Osteocyte (in vitro differentiated cells): ENCODE results near the gene WBP2. TPM values are rescaled to one million over a fixed set of nuclear protein-coding genes. Genes with fewer than 3 reads are reported as not detected.

ENCODE experiments used
- DNase-seq: peaks from one replicate; pipeline ENCODE4 v3.0.0; 2021; ENCODE audit warnings: mixed read lengths; ENCODE audit not compliant: unreplicated experiment; ENCODE audit errors: extremely low spot score
- H3K27ac Mint-ChIP-seq: one replicate; pipeline ENCODE4 v1.8.0; 2021; ENCODE audit warnings: mild to moderate bottlenecking, mixed read lengths; ENCODE audit not compliant: unreplicated experiment
- H3K27me3 Mint-ChIP-seq: one replicate; pipeline ENCODE4 v1.8.0; 2021; ENCODE audit warnings: mixed read lengths; ENCODE audit not compliant: unreplicated experiment
- H3K36me3 Mint-ChIP-seq: one replicate; pipeline ENCODE4 v1.8.0; 2021; ENCODE audit warnings: mixed read lengths; ENCODE audit not compliant: unreplicated experiment
- H3K4me1 Mint-ChIP-seq: one replicate; pipeline ENCODE4 v1.8.0; 2021; ENCODE audit warnings: mixed read lengths; ENCODE audit not compliant: unreplicated experiment
- H3K4me3 Mint-ChIP-seq: one replicate; pipeline ENCODE4 v1.8.0; 2021; ENCODE audit warnings: mild to moderate bottlenecking, moderate library complexity, mixed read lengths; ENCODE audit not compliant: unreplicated experiment
- H3K9me3 Mint-ChIP-seq: one replicate; pipeline ENCODE4 v1.8.0; 2021; ENCODE audit warnings: mixed read lengths; ENCODE audit not compliant: unreplicated experiment
- total RNA-seq: library from RNA; stranded (reverse); gene quantifications from 2 replicates; pipeline ENCODE4 v1.2.1, GENCODE V29; 2021
- TF ChIP-seq, protein P1 (sequence below): fragments of 200-600 bp; sonication (generic); IDR thresholded peaks from 2 replicates; pipeline ENCODE4 v1.5.0; 2021; ENCODE audit warnings: antibody characterized with exemption, mild to moderate bottlenecking, moderate library complexity

Gene WBP2
- total RNA-seq, 1 donor from 2014 or later, result 88.2 TPM

DNA sequence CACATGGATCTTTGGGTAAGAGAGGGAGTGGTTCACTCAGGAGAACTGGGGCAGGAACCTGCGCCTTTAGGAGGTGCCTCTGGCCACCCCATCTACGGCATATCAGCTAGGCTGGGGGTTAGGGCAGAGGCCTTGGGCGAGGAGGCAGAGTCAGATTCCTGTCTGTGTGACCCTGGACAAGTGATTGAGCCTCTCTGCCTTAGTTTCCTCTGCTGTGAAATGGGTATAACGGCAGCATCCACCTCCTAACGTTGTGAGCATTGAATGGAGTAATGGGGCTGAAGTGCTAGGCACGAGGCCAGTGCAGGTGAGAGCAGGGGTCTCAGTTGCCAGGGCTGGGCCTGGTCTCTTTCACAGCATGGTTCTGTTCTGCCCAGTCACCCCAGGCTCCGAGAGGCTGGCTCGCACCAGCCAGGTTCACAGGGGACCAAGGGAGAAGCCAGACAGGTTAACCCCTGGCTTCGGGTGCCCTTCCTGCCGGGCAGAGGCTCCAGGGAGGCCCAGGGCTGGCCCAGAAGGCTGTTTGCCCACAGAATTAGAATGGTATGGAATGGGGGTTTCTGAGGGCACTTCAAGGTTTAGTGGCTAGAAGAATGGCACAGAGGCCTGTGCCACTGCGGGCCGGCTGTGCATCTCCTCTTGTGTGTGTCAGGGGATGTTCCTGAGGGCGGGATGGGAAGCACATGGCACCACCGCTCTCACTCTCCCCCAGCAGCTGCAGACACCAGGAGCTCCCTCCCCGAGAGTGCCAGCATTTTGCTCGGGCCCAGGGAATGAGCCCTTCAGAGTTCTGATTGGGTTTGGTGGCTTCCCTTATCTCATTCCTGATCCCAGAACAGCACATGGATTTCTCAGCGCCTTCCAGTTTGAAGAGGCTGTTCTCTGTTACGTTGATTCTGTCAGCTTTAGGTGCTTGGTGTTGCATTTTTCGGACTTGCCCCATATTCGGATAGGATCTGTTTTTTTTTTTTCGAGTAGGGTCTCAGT lies 34.7 kb downstream of the WBP2 start:
- DNase-seq, result no peak
- no peaks in the 10 kb centered on the region for H3K9me3 Mint-ChIP-seq
- H3K4me1 Mint-ChIP-seq, result peaks cover 6% of the 10 kb centered on the region
- TF ChIP-seq, protein P1, sequence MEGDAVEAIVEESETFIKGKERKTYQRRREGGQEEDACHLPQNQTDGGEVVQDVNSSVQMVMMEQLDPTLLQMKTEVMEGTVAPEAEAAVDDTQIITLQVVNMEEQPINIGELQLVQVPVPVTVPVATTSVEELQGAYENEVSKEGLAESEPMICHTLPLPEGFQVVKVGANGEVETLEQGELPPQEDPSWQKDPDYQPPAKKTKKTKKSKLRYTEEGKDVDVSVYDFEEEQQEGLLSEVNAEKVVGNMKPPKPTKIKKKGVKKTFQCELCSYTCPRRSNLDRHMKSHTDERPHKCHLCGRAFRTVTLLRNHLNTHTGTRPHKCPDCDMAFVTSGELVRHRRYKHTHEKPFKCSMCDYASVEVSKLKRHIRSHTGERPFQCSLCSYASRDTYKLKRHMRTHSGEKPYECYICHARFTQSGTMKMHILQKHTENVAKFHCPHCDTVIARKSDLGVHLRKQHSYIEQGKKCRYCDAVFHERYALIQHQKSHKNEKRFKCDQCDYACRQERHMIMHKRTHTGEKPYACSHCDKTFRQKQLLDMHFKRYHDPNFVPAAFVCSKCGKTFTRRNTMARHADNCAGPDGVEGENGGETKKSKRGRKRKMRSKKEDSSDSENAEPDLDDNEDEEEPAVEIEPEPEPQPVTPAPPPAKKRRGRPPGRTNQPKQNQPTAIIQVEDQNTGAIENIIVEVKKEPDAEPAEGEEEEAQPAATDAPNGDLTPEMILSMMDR, result no peak
- H3K27ac Mint-ChIP-seq, result no peak overlapping the region
- H3K4me3 Mint-ChIP-seq, result no peak overlapping the region
- H3K36me3 Mint-ChIP-seq, result peaks cover 24% of the 10 kb centered on the region
- no peaks in the 10 kb centered on the region for H3K27me3 Mint-ChIP-seq

DNA sequence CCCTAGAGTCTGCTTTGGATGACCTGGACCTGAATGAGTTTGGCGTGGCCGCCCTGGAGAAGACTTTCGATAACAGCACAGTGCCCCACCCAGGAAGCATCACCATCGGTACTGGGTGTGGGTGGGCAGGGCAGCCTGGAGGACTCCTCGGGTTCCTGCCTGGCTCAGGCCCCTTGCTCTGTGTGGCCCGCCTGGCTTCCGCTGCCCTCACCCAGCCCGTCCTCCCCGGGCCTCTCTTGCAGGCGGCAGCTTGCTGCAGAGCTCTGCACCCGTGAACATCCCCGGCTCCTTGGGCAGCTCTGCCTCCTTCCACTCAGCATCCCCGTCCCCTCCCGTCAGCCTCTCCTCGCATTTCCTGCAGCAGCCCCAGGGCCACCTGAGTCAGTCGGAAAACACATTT lies 35.5 kb downstream of the WBP2 start:
- Mint-ChIP-seq H3K9me3 (no peaks in the 10 kb centered on the region), H3K36me3 (peaks cover 23% of the 10 kb centered on the region), H3K27ac (no peak overlapping the region), H3K4me1 (peaks cover 7% of the 10 kb centered on the region), H3K4me3 (no peak overlapping the region), H3K27me3 (no peaks in the 10 kb centered on the region)
- no peak for DNase-seq
- TF ChIP-seq, protein P1, result no peak

DNA sequence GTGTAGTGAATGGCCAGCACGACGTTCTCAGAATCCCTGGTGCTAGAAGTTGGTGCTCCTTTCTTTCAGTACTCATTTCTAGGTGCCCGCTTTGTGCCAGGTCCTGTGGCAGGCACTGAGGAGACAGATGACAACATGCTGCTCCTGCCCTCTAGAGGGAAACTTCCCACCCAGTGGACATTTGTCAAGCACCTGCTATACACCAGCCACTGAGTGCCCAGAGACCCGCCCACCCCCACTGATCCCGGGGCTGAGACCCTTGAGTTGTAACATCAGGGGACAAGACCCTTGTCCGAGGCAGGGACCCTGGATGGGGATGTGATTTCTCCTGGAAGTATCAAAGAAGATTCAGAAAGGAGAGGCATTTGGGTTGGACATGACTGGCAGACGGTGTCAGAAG lies 36.0 kb downstream of the WBP2 start:
- Mint-ChIP-seq H3K4me3 (no peak overlapping the region), H3K36me3 (peaks cover 23% of the 10 kb centered on the region), H3K27me3 (no peaks in the 10 kb centered on the region), H3K9me3 (no peaks in the 10 kb centered on the region), H3K4me1 (peaks cover 7% of the 10 kb centered on the region), H3K27ac (no peak overlapping the region)
- DNase-seq, result no peak
- TF ChIP-seq, protein P1, result no peak

DNA sequence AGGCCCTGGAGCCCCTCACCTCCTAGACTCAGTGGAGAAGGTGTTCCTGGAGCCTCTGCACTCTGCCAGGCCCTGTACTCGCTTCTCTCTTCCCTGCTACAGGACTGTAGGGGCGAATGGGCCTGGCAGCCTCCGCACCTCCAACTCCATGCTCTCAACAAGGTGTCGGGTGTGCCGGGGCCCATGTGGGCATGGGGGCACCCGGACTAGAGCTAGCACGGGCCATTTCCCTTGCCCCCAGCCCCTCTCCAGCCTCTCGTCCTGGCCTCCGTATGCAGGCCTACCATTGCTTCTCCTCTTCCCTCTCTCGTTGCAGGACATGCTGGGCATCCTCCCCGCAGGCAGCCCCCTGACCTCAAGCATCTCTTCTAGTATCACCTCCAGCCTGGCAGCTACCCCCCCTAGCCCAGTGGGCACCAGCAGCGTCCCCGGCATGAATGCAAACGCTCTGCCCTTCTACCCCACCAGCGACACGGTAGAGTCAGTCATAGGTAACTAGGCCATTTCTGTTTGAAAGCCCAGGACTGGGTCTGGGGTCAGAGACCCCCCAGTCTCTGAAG lies 36.7 kb downstream of the WBP2 start:
- Mint-ChIP-seq H3K36me3 (peaks cover 25% of the 10 kb centered on the region), H3K27me3 (no peaks in the 10 kb centered on the region), H3K4me3 (no peak overlapping the region), H3K4me1 (peaks cover 6% of the 10 kb centered on the region), H3K27ac (no peak overlapping the region), H3K9me3 (no peaks in the 10 kb centered on the region)
- no peak for DNase-seq
- TF ChIP-seq, protein P1, result no peak

DNA sequence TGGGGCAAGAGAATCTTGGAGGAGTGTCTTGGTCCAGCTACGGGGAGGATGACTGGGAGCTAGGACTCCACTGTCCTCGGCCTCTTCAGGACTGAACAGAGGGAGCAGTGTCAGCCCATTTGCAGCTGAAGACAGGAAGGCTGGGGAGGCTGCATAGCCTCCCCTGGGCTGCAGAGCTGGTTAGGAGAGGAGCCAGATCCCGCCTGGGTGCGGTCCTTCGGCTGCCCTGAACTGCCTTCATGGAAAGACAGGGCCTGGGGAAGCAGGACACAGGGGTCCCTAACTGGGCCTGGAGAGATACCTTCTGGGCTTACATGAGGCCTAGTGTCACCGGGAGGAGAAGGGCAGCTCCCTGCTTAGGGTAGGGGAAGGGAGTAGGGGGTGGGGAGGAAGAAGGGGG lies 37.6 kb downstream of the WBP2 start:
- TF ChIP-seq, protein P1, result no peak
- H3K36me3 Mint-ChIP-seq, result peaks cover 25% of the 10 kb centered on the region
- no peak overlapping the region for H3K27ac Mint-ChIP-seq
- no peak overlapping the region for H3K4me3 Mint-ChIP-seq
- no peak for DNase-seq
- peaks cover 6% of the 10 kb centered on the region for H3K4me1 Mint-ChIP-seq
- H3K9me3 Mint-ChIP-seq, result no peaks in the 10 kb centered on the region
- no peaks in the 10 kb centered on the region for H3K27me3 Mint-ChIP-seq
